GM23338 (cell line): ENCODE data around the gene MGLL. TPM values are rescaled to one million over a fixed set of nuclear protein-coding genes. Genes with fewer than 3 reads are reported as not detected.

Experiments
- ATAC-seq: fragments of 200-7000 bp; cut with Tn5 transposase; 3 replicates; pipeline ENCODE4 v1.9.1; 2020
- DNase-seq: peaks from one replicate; pipeline ENCODE4 v3.0.0-alpha.2; 2015; ENCODE audit warnings: low spot score
- H2AFZ ChIP-seq: fragments of 200-600 bp; sonication (generic); 2 replicates; pipeline ENCODE4 v1.8.0; 2016; ENCODE audit warnings: antibody characterized with exemption, mild to moderate bottlenecking, moderate library complexity
- H3F3A ChIP-seq: fragments of 200-600 bp; sonication (generic); replicated peaks from 2 replicates; pipeline ENCODE4 v1.8.0; 2017; ENCODE audit warnings: antibody characterized with exemption, mixed run types, low read depth
- H3K27ac ChIP-seq: fragments of 200-600 bp; sonication (generic); 2 replicates; pipeline ENCODE4 v1.6.1; 2016; ENCODE audit warnings: low read depth
- H3K27me3 ChIP-seq: fragments of 200-600 bp; sonication (generic); 2 replicates; pipeline ENCODE4 v1.8.0; 2016; ENCODE audit warnings: mild to moderate bottlenecking, mixed run types, moderate library complexity; ENCODE audit not compliant: insufficient read depth
- H3K36me3 ChIP-seq: fragments of 200-600 bp; sonication (generic); 2 replicates; pipeline ENCODE4 v1.8.0; 2016; ENCODE audit warnings: mild to moderate bottlenecking; ENCODE audit not compliant: insufficient read depth
- H3K4me1 ChIP-seq: fragments of 200-600 bp; sonication (generic); 2 replicates; pipeline ENCODE4 v1.8.0; 2016; ENCODE audit warnings: mild to moderate bottlenecking, moderate library complexity; ENCODE audit not compliant: insufficient read depth
- H3K4me2 ChIP-seq: fragments of 200-600 bp; sonication (generic); 2 replicates; pipeline ENCODE4 v1.7.1; 2017; ENCODE audit warnings: mixed run types
- H3K4me3 ChIP-seq: fragments of 200-600 bp; sonication (generic); 2 replicates; pipeline ENCODE4 v1.6.1; 2016; ENCODE audit warnings: mixed run types
- H3K79me2 ChIP-seq: fragments of 200-600 bp; sonication (generic); replicated peaks from 2 replicates; pipeline ENCODE4 v1.8.0; 2017; ENCODE audit warnings: mild to moderate bottlenecking; ENCODE audit not compliant: insufficient read depth
- H3K9me2 ChIP-seq: fragments of 200-600 bp; sonication (generic); 2 replicates; pipeline ENCODE4 v1.8.0; 2017; ENCODE audit not compliant: insufficient read depth
- H4K20me1 ChIP-seq: fragments of 200-600 bp; sonication (generic); replicated peaks from 2 replicates; pipeline ENCODE4 v1.8.0; 2017; ENCODE audit warnings: mild to moderate bottlenecking; ENCODE audit not compliant: insufficient read depth
- H3K27ac Mint-ChIP-seq: 2 replicates; pipeline ENCODE4 v1.8.0; 2020; ENCODE audit warnings: inconsistent platforms, mild to moderate bottlenecking, moderate library complexity, mixed read lengths
- H3K27me3 Mint-ChIP-seq: 3 replicates; pipeline ENCODE4 v1.8.0; 2022; ENCODE audit warnings: low read depth, mild to moderate bottlenecking, moderate library complexity, mixed read lengths, inconsistent platforms; ENCODE audit not compliant: insufficient read depth, poor library complexity
- H3K36me3 Mint-ChIP-seq: 3 replicates; pipeline ENCODE4 v1.8.0; 2021; ENCODE audit warnings: low read depth, mild to moderate bottlenecking, inconsistent platforms, moderate library complexity, mixed read lengths
- H3K4me1 Mint-ChIP-seq: 3 replicates; pipeline ENCODE4 v1.8.0; 2020; ENCODE audit warnings: mild to moderate bottlenecking, inconsistent platforms, mixed read lengths
- H3K4me3 Mint-ChIP-seq: 3 replicates; pipeline ENCODE4 v1.8.0; 2021; ENCODE audit warnings: moderate library complexity, mild to moderate bottlenecking, inconsistent platforms, mixed read lengths
- H3K9me3 Mint-ChIP-seq: 3 replicates; pipeline ENCODE4 v1.8.0; 2020; ENCODE audit warnings: moderate library complexity, mild to moderate bottlenecking, inconsistent platforms, mixed read lengths
- CREB1 ChIP-seq: fragments of 250-450 bp; sonication (Bioruptor Pico); IDR thresholded peaks from 2 replicates; pipeline ENCODE4 v1.5.0; 2020; ENCODE audit warnings: low read depth, mild to moderate bottlenecking, moderate library complexity
- CTCF ChIP-seq, 2 experiments: fragments of 200-600 bp in 1 of 2; sonication (generic) in 1 of 2; conservative IDR thresholded peaks; 2 replicates each; pipeline versions ENCODE4 v1.5.1 to v1.6.1; 2016 to 2017; ENCODE audit warnings: antibody characterized with exemption in 2 of 2, low read depth in 2 of 2, mild to moderate bottlenecking in 2 of 2, moderate library complexity in 1 of 2
- ETS1 ChIP-seq: IDR thresholded peaks from 2 replicates; pipeline ENCODE4 v1.6.1; 2016; ENCODE audit warnings: antibody characterized with exemption
- EZH2 ChIP-seq: fragments of 200-600 bp; sonication (generic); IDR thresholded peaks from one replicate; pipeline ENCODE4 v1.8.0; 2017; ENCODE audit warnings: antibody characterized with exemption, mild to moderate bottlenecking, low read depth; ENCODE audit not compliant: unreplicated experiment
- EZH2phosphoT487 ChIP-seq: fragments of 200-600 bp; sonication (generic); IDR thresholded peaks from one replicate; pipeline ENCODE4 v1.8.1; 2018; ENCODE audit warnings: antibody characterized with exemption; ENCODE audit not compliant: unreplicated experiment
- JUNB ChIP-seq: IDR thresholded peaks from one replicate; pipeline ENCODE4 v1.6.1; 2016; ENCODE audit warnings: antibody characterized with exemption; ENCODE audit not compliant: unreplicated experiment
- NANOG ChIP-seq: IDR thresholded peaks from 2 replicates; pipeline ENCODE4 v1.6.1; 2016; ENCODE audit warnings: antibody characterized with exemption, borderline replicate concordance
- POLR2AphosphoS5 ChIP-seq: IDR thresholded peaks from 2 replicates; pipeline ENCODE4 v1.6.1; 2016; ENCODE audit warnings: antibody characterized with exemption, low read depth
- STAT1 ChIP-seq: IDR thresholded peaks from one replicate; pipeline ENCODE4 v1.6.1; 2016; ENCODE audit warnings: antibody characterized with exemption; ENCODE audit not compliant: unreplicated experiment
- ZNF114 ChIP-seq: fragments of 250-450 bp; sonication (Bioruptor Pico); IDR thresholded peaks from 2 replicates; pipeline ENCODE4 v1.5.0; 2020; ENCODE audit warnings: mild to moderate bottlenecking, moderate library complexity
- ZNF331 ChIP-seq: fragments of 250-450 bp; sonication (Bioruptor Pico); IDR thresholded peaks from 2 replicates; pipeline ENCODE4 v1.5.0; 2020; ENCODE audit warnings: low read depth, mild to moderate bottlenecking, moderate library complexity
- polyA plus RNA-seq: library from polyadenylated mRNA; unstranded; fragments of >200 nt; fragmentation: Nextera tagmentation; extraction: Ambion mirVana; gene quantifications from 2 replicates; pipeline ENCODE4 v1.2.1, GENCODE V29; 2016
- total RNA-seq: library from RNA; depleted of rRNA; stranded (reverse); fragments of >200 nt; shearing (Covaris generic); gene quantifications from 2 replicates; pipeline ENCODE4 v1.2.3, GENCODE V29; 2014
- TF ChIP-seq, protein P1 (sequence below): fragments of 250-450 bp; sonication (Bioruptor Pico); IDR thresholded peaks from 2 replicates; pipeline ENCODE4 v1.5.0; 2020; ENCODE audit warnings: mild to moderate bottlenecking, moderate library complexity
- TF ChIP-seq, protein P2 (sequence below): IDR thresholded peaks from one replicate; pipeline ENCODE4 v1.6.1; 2018; ENCODE audit warnings: antibody characterized with exemption; ENCODE audit not compliant: unreplicated experiment

Gene MGLL
- total and polyA plus RNA-seq, 2 experiments from 2014 or later = 0.71 to 0.83 TPM

- Mint-ChIP-seq H3K4me3 (no peak overlapping the region), H3K36me3 (no peaks in the 10 kb centered on the region), H3K9me3 (peaks cover 3% of the 10 kb centered on the region; the same call in 2 of the 3 replicates), H3K27ac (no peak overlapping the region), H3K4me1 (peaks cover 25% of the 10 kb centered on the region), H3K27me3 (peaks cover 2% of the 10 kb centered on the region)
- H3K36me3 ChIP-seq = no peaks in the 10 kb centered on the region
- TF ChIP-seq NANOG = no peak
- TF ChIP-seq, protein P1, sequence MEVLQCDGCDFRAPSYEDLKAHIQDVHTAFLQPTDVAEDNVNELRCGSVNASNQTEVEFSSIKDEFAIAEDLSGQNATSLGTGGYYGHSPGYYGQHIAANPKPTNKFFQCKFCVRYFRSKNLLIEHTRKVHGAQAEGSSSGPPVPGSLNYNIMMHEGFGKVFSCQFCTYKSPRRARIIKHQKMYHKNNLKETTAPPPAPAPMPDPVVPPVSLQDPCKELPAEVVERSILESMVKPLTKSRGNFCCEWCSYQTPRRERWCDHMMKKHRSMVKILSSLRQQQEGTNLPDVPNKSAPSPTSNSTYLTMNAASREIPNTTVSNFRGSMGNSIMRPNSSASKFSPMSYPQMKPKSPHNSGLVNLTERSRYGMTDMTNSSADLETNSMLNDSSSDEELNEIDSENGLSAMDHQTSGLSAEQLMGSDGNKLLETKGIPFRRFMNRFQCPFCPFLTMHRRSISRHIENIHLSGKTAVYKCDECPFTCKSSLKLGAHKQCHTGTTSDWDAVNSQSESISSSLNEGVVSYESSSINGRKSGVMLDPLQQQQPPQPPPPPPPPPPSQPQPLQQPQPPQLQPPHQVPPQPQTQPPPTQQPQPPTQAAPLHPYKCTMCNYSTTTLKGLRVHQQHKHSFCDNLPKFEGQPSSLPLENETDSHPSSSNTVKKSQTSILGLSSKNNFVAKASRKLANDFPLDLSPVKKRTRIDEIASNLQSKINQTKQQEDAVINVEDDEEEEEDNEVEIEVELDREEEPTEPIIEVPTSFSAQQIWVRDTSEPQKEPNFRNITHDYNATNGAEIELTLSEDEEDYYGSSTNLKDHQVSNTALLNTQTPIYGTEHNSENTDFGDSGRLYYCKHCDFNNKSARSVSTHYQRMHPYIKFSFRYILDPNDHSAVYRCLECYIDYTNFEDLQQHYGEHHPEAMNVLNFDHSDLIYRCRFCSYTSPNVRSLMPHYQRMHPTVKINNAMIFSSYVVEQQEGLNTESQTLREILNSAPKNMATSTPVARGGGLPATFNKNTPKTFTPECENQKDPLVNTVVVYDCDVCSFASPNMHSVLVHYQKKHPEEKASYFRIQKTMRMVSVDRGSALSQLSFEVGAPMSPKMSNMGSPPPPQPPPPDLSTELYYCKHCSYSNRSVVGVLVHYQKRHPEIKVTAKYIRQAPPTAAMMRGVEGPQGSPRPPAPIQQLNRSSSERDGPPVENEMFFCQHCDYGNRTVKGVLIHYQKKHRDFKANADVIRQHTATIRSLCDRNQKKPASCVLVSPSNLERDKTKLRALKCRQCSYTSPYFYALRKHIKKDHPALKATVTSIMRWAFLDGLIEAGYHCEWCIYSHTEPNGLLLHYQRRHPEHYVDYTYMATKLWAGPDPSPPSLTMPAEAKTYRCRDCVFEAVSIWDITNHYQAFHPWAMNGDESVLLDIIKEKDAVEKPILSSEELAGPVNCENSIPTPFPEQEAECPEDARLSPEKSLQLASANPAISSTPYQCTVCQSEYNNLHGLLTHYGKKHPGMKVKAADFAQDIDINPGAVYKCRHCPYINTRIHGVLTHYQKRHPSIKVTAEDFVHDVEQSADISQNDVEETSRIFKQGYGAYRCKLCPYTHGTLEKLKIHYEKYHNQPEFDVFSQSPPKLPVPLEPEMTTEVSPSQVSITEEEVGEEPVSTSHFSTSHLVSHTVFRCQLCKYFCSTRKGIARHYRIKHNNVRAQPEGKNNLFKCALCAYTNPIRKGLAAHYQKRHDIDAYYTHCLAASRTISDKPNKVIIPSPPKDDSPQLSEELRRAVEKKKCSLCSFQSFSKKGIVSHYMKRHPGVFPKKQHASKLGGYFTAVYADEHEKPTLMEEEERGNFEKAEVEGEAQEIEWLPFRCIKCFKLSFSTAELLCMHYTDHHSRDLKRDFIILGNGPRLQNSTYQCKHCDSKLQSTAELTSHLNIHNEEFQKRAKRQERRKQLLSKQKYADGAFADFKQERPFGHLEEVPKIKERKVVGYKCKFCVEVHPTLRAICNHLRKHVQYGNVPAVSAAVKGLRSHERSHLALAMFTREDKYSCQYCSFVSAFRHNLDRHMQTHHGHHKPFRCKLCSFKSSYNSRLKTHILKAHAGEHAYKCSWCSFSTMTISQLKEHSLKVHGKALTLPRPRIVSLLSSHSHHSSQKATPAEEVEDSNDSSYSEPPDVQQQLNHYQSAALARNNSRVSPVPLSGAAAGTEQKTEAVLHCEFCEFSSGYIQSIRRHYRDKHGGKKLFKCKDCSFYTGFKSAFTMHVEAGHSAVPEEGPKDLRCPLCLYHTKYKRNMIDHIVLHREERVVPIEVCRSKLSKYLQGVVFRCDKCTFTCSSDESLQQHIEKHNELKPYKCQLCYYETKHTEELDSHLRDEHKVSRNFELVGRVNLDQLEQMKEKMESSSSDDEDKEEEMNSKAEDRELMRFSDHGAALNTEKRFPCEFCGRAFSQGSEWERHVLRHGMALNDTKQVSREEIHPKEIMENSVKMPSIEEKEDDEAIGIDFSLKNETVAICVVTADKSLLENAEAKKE (CRISPR knock-in tag) = no peak
- TF ChIP-seq POLR2AphosphoS5 = no peak
- TF ChIP-seq, protein P2, sequence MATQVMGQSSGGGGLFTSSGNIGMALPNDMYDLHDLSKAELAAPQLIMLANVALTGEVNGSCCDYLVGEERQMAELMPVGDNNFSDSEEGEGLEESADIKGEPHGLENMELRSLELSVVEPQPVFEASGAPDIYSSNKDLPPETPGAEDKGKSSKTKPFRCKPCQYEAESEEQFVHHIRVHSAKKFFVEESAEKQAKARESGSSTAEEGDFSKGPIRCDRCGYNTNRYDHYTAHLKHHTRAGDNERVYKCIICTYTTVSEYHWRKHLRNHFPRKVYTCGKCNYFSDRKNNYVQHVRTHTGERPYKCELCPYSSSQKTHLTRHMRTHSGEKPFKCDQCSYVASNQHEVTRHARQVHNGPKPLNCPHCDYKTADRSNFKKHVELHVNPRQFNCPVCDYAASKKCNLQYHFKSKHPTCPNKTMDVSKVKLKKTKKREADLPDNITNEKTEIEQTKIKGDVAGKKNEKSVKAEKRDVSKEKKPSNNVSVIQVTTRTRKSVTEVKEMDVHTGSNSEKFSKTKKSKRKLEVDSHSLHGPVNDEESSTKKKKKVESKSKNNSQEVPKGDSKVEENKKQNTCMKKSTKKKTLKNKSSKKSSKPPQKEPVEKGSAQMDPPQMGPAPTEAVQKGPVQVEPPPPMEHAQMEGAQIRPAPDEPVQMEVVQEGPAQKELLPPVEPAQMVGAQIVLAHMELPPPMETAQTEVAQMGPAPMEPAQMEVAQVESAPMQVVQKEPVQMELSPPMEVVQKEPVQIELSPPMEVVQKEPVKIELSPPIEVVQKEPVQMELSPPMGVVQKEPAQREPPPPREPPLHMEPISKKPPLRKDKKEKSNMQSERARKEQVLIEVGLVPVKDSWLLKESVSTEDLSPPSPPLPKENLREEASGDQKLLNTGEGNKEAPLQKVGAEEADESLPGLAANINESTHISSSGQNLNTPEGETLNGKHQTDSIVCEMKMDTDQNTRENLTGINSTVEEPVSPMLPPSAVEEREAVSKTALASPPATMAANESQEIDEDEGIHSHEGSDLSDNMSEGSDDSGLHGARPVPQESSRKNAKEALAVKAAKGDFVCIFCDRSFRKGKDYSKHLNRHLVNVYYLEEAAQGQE = no peak
- TF ChIP-seq JUNB = no peak
- TF ChIP-seq ETS1 = no peak
- TF ChIP-seq ZNF331 (CRISPR knock-in tag) = no peak
- no peak for TF ChIP-seq CREB1 (CRISPR knock-in tag)
- no peak for TF ChIP-seq CTCF (conservative IDR thresholded peaks at IDR 0.05; ENCODE audit: low read depth in 2 of 2)
- TF ChIP-seq ZNF114 (CRISPR knock-in tag) = no peak
- no peak for TF ChIP-seq STAT1
- no peak for TF ChIP-seq EZH2
- no peak for TF ChIP-seq EZH2phosphoT487
- 0 out of 2 replicates have a peak, but pooled peaks cover 3% of the 10 kb centered on the region for H3K9me2 ChIP-seq
- H3K27ac ChIP-seq = no peak overlapping the region
- no peak for ATAC-seq
- H3K79me2 ChIP-seq = no peaks in the 10 kb centered on the region
- no peaks in the 10 kb centered on the region for H3K27me3 ChIP-seq
- H3K4me1 ChIP-seq = peaks cover 6% of the 10 kb centered on the region; the same call in 1 of the 2 replicates
- no peaks in the 10 kb centered on the region for H4K20me1 ChIP-seq
- no peaks in the 10 kb centered on the region for H3F3A ChIP-seq
- H3K4me2 ChIP-seq = no peak overlapping the region
- no peak overlapping the region for H3K4me3 ChIP-seq
- no peak overlapping the region for H2AFZ ChIP-seq
- no peak for DNase-seq
Measured at GRCh38 chr3:127726894-127727293, 95.4 kb downstream of the MGLL start.
